ENCODE results near the gene PEAK3. TPM values are rescaled to one million over a fixed set of nuclear protein-coding genes. Genes with fewer than 3 reads are reported as not detected.

Gene PEAK3
- total and polyA plus RNA-seq, 9 of the 15 experiments (the other 6 are each of a cell fraction or from before 2014, with no cell fraction given) = 0.07 to 0.40 TPM; not detected in 7

GRCh38 chr19:2269244-2270156, 12.5 kb downstream of the PEAK3 start (continued):
- peak; percentile 100 for TF ChIP-seq SP1 (CRISPR knock-in tag; IDR thresholded peaks at IDR 0.05)
- TF ChIP-seq ZNF445 (CRISPR knock-in tag; IDR thresholded peaks at IDR 0.05; ENCODE audit: low read depth) = no peak
- TF ChIP-seq CGGBP1 (CRISPR knock-in tag; IDR thresholded peaks at IDR 0.05) = peak; percentile 89; the same call in 1 of the 2 replicates
- TF ChIP-seq ZBTB43 (CRISPR knock-in tag; IDR thresholded peaks at IDR 0.05) = peak; percentile 79; the same call in 1 of the 2 replicates
- no peak for TF ChIP-seq SAFB (IDR thresholded peaks at IDR 0.05; ENCODE audit: borderline replicate concordance, low read depth, low read length)
- peak; percentile 97 for TF ChIP-seq PCBP1 (IDR thresholded peaks at IDR 0.05; ENCODE audit: low read depth, low read length, poor library complexity, severe bottlenecking)
- peak in 1 of 2 experiments; percentile 58 for TF ChIP-seq E2F6 (IDR thresholded peaks at IDR 0.05; ENCODE audit: borderline replicate concordance in 1 of 2, extremely low read depth in 1 of 2, insufficient read depth in 1 of 2, insufficient read length in 1 of 2, low read depth in 1 of 2, low read length in 1 of 2, poor library complexity in 1 of 2, severe bottlenecking in 1 of 2)
- no peak for TF ChIP-seq FOXA3 (CRISPR knock-in tag; conservative IDR thresholded peaks at IDR 0.05 in 1 of 2, IDR thresholded peaks at IDR 0.05 in 1 of 2)
- peak in 1 of 2 experiments; percentile 76; a peak in 2 of 4 replicates for TF ChIP-seq HDAC1 (IDR thresholded peaks at IDR 0.05)
- TF ChIP-seq OTX1 (CRISPR knock-in tag; IDR thresholded peaks at IDR 0.05) = no peak
- TF ChIP-seq TRIM28 (IDR thresholded peaks at IDR 0.05) = no peak
- peak; percentile 86 for TF ChIP-seq RBM22 (IDR thresholded peaks at IDR 0.05; ENCODE audit: low read depth, low read length, poor library complexity, severe bottlenecking)
- TF ChIP-seq ZNF354B (CRISPR knock-in tag; IDR thresholded peaks at IDR 0.05) = no peak
- TF ChIP-seq NFRKB (IDR thresholded peaks at IDR 0.05; ENCODE audit: low read depth) = no peak
- no peak for TF ChIP-seq RHOXF2B (CRISPR knock-in tag; conservative IDR thresholded peaks at IDR 0.05)
- no peak for TF ChIP-seq MYBL2 (IDR thresholded peaks at IDR 0.05; ENCODE audit: low read depth)
- TF ChIP-seq MYBL2 (CRISPR knock-in tag; IDR thresholded peaks at IDR 0.05; ENCODE audit: borderline replicate concordance) = no peak
- peak; percentile 50; the same call in 1 of the 2 replicates for TF ChIP-seq MIER1 (IDR thresholded peaks at IDR 0.05; ENCODE audit: low read depth)
- TF ChIP-seq NBN (IDR thresholded peaks at IDR 0.05; ENCODE audit: low read depth) = peak; percentile 75
- no peak for TF ChIP-seq TSHZ1 (CRISPR knock-in tag; IDR thresholded peaks at IDR 0.05)
- TF ChIP-seq HDAC6 (IDR thresholded peaks at IDR 0.05; ENCODE audit: low read depth, low read length) = no peak
